HG02759 (cell line): Measurements from ENCODE around the gene C6orf118.

Experiments used
- ATAC-seq: cut with Tn5 transposase; IDR thresholded peaks from one replicate; pipeline ENCODE4 v1.9.1; 2021; ENCODE audit warnings: mild to moderate bottlenecking, moderate library complexity; ENCODE audit not compliant: unreplicated experiment

C6orf118 gene

DNA sequence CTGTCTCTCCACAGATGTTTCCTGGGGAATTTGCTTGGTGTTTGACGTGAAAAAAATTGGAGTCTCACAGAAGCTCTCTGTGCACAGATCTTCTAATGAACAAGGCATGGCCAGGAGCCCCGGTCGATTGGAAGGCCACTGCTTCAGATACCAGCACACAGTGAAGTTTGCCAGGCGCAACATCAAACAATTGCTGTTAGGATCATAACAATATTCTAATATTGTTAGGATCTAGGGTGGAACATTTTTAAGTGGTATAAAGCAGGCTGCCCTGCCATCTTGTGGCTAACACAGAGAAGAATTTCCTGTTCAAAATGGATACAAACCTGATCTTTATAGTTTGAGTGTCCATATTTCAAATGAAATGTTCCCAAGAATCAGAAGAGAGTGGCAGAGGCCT, 64.1 kb downstream of the C6orf118 start:
- ATAC-seq: no peak

DNA sequence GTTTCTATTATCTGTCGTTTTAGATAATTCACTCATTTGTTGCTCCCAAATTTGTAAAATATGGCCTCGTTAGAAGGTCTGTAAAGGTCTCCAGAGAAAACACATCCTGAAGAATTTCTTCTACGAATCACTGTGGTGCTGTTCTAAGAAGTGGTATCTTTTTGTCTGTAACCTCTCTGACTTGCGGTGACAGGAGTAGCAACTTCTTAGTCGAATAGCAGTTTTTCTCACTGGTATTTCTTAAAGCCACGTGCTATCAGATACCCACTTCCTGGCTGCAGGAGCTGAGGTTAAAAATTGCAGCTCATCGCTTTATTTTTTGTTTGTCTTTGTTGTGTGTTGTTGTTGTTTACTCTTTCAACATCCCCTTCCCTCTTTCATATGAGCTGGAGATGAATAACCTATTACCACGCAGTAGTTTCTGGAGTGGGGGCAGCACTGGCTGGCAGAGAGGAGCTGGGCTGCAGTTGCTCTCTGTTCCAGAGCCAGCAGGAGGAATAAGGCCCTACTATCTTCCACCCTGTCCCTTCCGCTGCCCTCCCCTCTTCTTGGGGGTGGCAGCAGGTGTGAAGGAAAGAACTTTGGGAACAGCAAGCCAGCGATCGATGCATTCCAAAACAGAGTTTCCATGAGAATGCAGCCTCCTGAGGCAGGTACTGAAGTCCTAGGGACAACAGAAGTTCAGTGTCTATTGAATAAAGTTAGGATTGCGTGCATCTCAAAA, 64.7 kb downstream of the C6orf118 start:
- no peak for ATAC-seq

DNA sequence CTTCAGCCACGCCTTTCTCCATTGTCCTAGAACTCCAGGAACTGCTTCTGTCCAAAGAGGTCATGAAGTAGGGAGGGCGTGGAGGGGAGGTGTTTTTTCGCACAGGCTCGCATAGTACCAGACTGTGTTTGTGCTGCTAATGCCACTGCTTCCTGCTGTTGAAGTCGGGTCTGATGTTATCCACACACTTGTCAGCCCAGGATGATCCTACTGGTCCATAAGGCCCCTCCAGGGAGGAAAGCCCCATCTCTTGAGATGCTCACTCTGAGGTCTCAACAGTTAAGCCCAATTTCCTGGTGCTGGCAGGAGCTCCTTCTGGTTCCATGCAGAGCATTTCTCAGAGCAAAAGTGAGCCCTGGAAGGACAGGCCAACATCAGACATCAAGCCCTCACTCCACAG, 65.6 kb downstream of the C6orf118 start:
- ATAC-seq: no peak

DNA sequence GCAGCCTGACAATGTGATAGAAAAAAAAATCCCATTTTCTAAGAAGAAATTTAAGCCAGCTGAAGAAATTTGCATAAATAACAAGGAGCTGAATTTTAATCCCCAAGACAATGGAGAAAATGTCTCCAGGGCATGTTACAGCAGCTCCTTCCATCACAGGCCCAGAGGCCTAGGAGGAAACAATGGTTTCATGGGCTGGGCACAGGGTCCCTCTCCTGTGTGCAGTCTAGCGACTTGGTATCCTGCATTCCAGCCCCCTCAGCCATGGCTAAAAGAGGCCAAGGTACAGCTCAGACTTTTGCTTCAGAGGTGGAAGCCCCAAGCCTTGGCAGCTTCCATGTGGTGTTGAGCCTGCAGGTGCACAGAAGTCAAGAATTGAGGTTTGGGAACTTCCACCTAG, 73.1 kb downstream of the C6orf118 start:
- ATAC-seq: no peak

DNA sequence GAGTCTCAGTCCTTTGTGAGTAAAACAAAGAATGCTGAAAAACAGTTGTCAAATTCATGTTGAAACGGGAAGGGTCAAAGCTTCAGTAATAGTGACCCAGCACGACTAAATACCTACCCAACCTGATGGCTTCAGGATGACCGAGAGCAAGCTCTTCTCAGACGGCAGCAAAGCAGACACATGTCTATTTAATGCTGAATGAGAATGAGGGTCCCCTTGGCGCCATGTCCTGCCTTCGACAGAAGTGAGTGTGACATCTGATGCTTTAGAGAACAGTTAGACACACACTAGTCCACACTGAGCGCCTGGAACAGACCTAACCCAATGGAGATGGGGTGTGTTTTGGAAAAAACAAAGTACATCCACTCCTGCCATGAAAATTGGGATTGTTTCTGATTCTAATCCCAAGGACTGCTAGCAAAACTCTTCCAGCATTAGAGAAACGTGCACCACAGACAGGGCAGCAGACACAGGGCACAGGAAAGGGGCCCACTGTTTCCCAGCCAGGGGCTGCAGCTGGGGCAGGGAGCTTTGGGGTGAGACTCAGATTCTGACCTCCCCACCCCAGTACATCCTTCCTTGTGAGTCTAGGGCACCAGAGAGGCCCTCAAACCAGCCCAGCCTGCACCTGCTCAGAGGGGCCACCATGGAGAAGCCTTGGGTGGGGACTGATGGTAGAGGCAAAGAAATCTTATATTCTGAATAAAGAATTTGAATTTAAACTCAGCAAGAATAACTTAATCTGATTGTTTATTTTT, 76.5 kb downstream of the C6orf118 start:
- no peak for ATAC-seq

DNA sequence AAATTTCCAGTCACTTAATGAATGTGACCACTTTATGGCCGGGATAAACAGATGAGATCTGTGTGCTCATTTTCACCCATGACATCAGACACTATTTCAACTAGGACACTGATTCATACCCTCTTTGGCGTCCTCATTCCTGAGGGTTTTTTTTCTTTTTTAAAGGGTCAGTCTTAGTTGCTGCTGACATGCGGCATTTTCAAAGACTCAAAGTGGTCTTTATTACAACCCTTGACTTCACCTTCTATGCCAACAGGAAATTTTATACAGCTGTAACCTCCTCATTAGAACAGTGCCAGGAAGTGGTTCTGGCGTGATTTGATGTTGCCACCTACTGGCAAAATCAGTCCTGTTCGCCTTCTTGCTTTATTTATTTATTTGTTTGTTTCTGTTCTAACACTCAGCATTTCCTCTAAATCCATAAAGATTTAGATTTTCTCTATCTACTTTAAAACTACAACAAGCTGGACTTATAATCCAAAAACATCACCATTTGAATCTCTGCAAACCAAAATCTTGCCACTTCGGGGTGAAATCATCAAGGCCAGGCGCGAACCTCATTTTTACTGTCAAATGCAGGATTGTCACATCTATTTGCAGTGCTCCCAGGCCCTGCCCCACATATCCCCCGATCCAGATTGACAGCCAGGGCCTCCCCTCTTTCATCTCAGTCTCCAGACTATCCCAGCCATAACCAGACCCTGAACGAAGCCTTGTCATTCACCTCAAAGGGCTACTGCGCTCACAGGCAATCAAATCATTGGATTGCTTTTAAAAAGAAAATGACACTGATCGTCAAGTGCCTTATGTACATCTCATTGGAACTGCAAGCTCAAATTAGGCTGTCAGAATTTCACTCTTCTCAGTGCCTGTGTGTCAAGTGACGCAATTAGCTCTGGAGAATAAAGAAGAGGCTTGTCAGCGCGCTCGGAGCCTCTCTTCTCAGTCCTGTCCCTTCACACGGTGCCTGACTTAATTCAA, 77.5 kb downstream of the C6orf118 start:
- no peak for ATAC-seq

DNA sequence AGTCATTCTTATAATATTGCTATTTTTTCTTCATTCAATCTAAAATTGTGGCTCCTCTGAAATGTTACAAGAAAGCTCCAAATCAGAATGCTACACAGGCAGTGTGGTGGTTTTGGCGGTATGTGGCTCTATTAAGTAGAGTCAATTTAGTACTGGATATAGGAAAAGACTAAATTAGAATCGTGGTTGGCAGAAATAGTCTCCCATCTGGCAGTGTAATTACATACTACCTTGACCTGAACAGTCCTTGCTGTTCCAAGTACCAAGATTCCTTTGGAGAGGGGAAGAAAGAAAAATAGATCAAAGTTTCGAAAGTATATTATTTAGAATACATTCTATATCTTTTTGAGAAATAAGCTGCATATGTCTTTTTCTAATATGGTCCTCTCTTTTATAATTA, 78.2 kb downstream of the C6orf118 start:
- no peak for ATAC-seq
